Glutamatergic neuron (in vitro differentiated cells): ENCODE measurements around the gene BRD1. TPM values are rescaled to one million over a fixed set of nuclear protein-coding genes. Genes with fewer than 3 reads are reported as not detected.

ENCODE experiments used
- DNase-seq: peaks from one replicate; pipeline ENCODE4 v3.0.0; 2022
- H3K27ac Mint-ChIP-seq: one replicate; pipeline ENCODE4 v1.8.0; 2020; ENCODE audit warnings: mild to moderate bottlenecking, mixed read lengths, inconsistent platforms; ENCODE audit not compliant: unreplicated experiment
- H3K27me3 Mint-ChIP-seq: one replicate; pipeline ENCODE4 v1.8.0; 2020; ENCODE audit warnings: mild to moderate bottlenecking, moderate library complexity, mixed read lengths, inconsistent platforms; ENCODE audit not compliant: unreplicated experiment
- H3K36me3 Mint-ChIP-seq: one replicate; pipeline ENCODE4 v1.8.0; 2020; ENCODE audit warnings: mild to moderate bottlenecking, mixed read lengths, inconsistent platforms; ENCODE audit not compliant: unreplicated experiment
- H3K4me1 Mint-ChIP-seq: one replicate; pipeline ENCODE4 v1.8.0; 2020; ENCODE audit warnings: mild to moderate bottlenecking, low read depth, mixed read lengths, inconsistent platforms; ENCODE audit not compliant: unreplicated experiment
- H3K4me3 Mint-ChIP-seq: one replicate; pipeline ENCODE4 v1.8.0; 2020; ENCODE audit warnings: mild to moderate bottlenecking, mixed read lengths, inconsistent platforms; ENCODE audit not compliant: unreplicated experiment
- H3K9me3 Mint-ChIP-seq: one replicate; pipeline ENCODE4 v1.8.0; 2020; ENCODE audit warnings: mild to moderate bottlenecking, moderate library complexity, mixed read lengths, inconsistent platforms; ENCODE audit not compliant: unreplicated experiment
- CTCF ChIP-seq: fragments of 200-600 bp; sonication (generic); IDR thresholded peaks from one replicate; pipeline ENCODE4 v1.5.0; 2021; ENCODE audit not compliant: partially characterized antibody, unreplicated experiment
- total RNA-seq: library from RNA; stranded (reverse); fragmentation: NEBNext Ultra II Directional; extraction: Animal tissue kit (Norgen Biotek cat#: 25700); gene quantifications from one replicate; pipeline ENCODE4 v1.2.1, GENCODE V29; 2021; ENCODE audit not compliant: unreplicated experiment

Gene BRD1
- total RNA-seq, 1 donor from 2014 or later, result 73.7 TPM

GRCh38 chr22:49724030-49724892, 103.4 kb downstream of the BRD1 start:
- DNase-seq, result no peak
- H3K4me3 Mint-ChIP-seq, result no peak overlapping the region

GRCh38 chr22:49723478-49724029, 104.1 kb downstream of the BRD1 start:
- TF ChIP-seq CTCF, result no peak
- Mint-ChIP-seq H3K4me3 (no peak overlapping the region), H3K27me3 (peaks cover 5% of the 10 kb centered on the region), H3K9me3 (peaks cover 24% of the 10 kb centered on the region), H3K27ac (no peak overlapping the region), H3K4me1 (no peaks in the 10 kb centered on the region), H3K36me3 (peaks cover 4% of the 10 kb centered on the region)
- no peak for DNase-seq

More at GRCh38 chr22:49724030-49724892, 103.4 kb downstream of the BRD1 start:
- TF ChIP-seq CTCF, result no peak
- Mint-ChIP-seq H3K27me3 (peaks cover 3% of the 10 kb centered on the region), H3K36me3 (peaks cover 2% of the 10 kb centered on the region), H3K4me1 (no peaks in the 10 kb centered on the region), H3K9me3 (peaks cover 25% of the 10 kb centered on the region), H3K27ac (no peak overlapping the region)

Other genes with a start within 250 kb of the BRD1 start
- gene ZBED4, start 26.0 kb upstream of the BRD1 start, total RNA-seq, result 53.5 TPM
- gene ALG12, start 90.6 kb upstream of the BRD1 start, total RNA-seq, result 14.7 TPM
- gene CRELD2, start 90.8 kb upstream of the BRD1 start, total RNA-seq, result 24.9 TPM
- gene PIM3, start 132.9 kb upstream of the BRD1 start, total RNA-seq, result 32.3 TPM
- not detected for gene IL17REL, start 184.9 kb upstream of the BRD1 start, total RNA-seq
- not detected for gene TTLL8, start 230.4 kb upstream of the BRD1 start, total RNA-seq